H1 (cell line): Measurements from ENCODE around the gene ATP5PF. TPM values are rescaled to one million over a fixed set of nuclear protein-coding genes. Genes with fewer than 3 reads are reported as not detected.

Source experiments
- CTCF ChIA-PET: fragments of 300-600 bp; sonication (Branson Sonifier 250); formaldehyde crosslinking; loops from one replicate; lab custom pipeline; 2021; ENCODE audit not compliant: partially characterized antibody; lab: Charles Lee
- POLR2A ChIA-PET: fragments of 300-600 bp; sonication (Branson Sonifier 250); formaldehyde crosslinking; loops from one replicate; lab custom pipeline; 2021; ENCODE audit warnings: inconsistent platforms; ENCODE audit not compliant: partially characterized antibody; lab: Charles Lee
- DNase-seq, 2 experiments: peaks; one replicate each; pipeline versions ENCODE4 v3.0.0 to v3.0.0-alpha.2; 2010 to 2022; ENCODE audit warnings: low spot score in 2 of 2, low read depth in 1 of 2, mixed read lengths in 1 of 2
- FAIRE-seq: peaks from 2 replicates; lab custom pipeline; 2011; peaks lifted over from hg19 to GRCh38; lab: Jason Lieb, UNC
- H2AFZ ChIP-seq: 2 replicates; pipeline ENCODE4 v1.8.1; 2012; ENCODE audit warnings: low read length, inconsistent platforms
- H2AK5ac ChIP-seq: 2 replicates; pipeline ENCODE4 v1.6.1; 2013; ENCODE audit warnings: low read depth, low read length
- H2BK120ac ChIP-seq: replicated peaks from 2 replicates; pipeline ENCODE3; 2013; ENCODE audit warnings: low read depth, low read length, inconsistent platforms
- H2BK12ac ChIP-seq: 2 replicates; pipeline ENCODE4 v1.6.1; 2013; ENCODE audit warnings: low read depth, low read length
- H2BK15ac ChIP-seq: 2 replicates; pipeline ENCODE4 v1.6.1; 2013; ENCODE audit warnings: low read length
- H2BK20ac ChIP-seq: 2 replicates; pipeline ENCODE4 v1.6.1; 2013; ENCODE audit warnings: low read length
- H2BK5ac ChIP-seq: 2 replicates; pipeline ENCODE4 v1.6.1; 2013; ENCODE audit warnings: low read depth, low read length
- H3K14ac ChIP-seq: 2 replicates; pipeline ENCODE4 v1.6.1; 2013; ENCODE audit warnings: inconsistent platforms; ENCODE audit not compliant: insufficient read length
- H3K18ac ChIP-seq: 2 replicates; pipeline ENCODE4 v1.6.1; 2013; ENCODE audit warnings: low read length; ENCODE audit errors: extremely low read depth
- H3K23ac ChIP-seq: 2 replicates; pipeline ENCODE4 v1.6.1; 2013; ENCODE audit warnings: inconsistent platforms; ENCODE audit not compliant: insufficient read length
- H3K23me2 ChIP-seq: 2 replicates; pipeline ENCODE4 v1.6.1; 2013; ENCODE audit warnings: low read depth, low read length
- H3K27ac ChIP-seq: 2 replicates; pipeline ENCODE4 v1.6.1; 2011; ENCODE audit warnings: low read depth, low read length, inconsistent platforms
- H3K27me3 ChIP-seq, 4 experiments: replicated peaks in 1 of 4; 1 replicate in 1 of 4; 2 replicates in 3 of 4; pipeline versions ENCODE4 v1.6.1 to v1.8.1; 2011 to 2013; ENCODE audit warnings: low read length in 3 of 4, mild to moderate bottlenecking in 3 of 4, inconsistent platforms in 2 of 4, mixed read lengths in 2 of 4, moderate library complexity in 1 of 4; ENCODE audit not compliant: control insufficient read depth in 3 of 4, insufficient read depth in 3 of 4; ENCODE audit errors: extremely low read depth in 1 of 4
- H3K36me3 ChIP-seq, 4 experiments: 2 replicates each; pipeline versions ENCODE4 v1.6.1 to v1.8.1; 2011 to 2013; ENCODE audit warnings: mild to moderate bottlenecking in 4 of 4, low read length in 3 of 4, moderate library complexity in 2 of 4, control low read depth in 1 of 4, inconsistent platforms in 1 of 4; ENCODE audit not compliant: insufficient read depth in 4 of 4, control insufficient read depth in 2 of 4
- H3K4ac ChIP-seq: replicated peaks from 2 replicates; pipeline ENCODE3; 2013; ENCODE audit warnings: low read length, low read depth, mixed read lengths, inconsistent platforms; ENCODE audit not compliant: insufficient read length
- H3K4me1 ChIP-seq, 4 experiments: replicated peaks in 1 of 4; 1 replicate in 1 of 4; 2 replicates in 3 of 4; pipeline versions ENCODE4 v1.6.1 to v1.8.1; 2011 to 2013; ENCODE audit warnings: low read length in 3 of 4, inconsistent platforms in 2 of 4, mixed read lengths in 1 of 4; ENCODE audit not compliant: insufficient read depth in 4 of 4, control insufficient read depth in 3 of 4
- H3K4me2 ChIP-seq, 2 experiments: 2 replicates each; pipeline versions ENCODE4 v1.6.1 to v1.8.1; 2011 to 2013; ENCODE audit warnings: low read depth in 2 of 2, low read length in 2 of 2, control low read depth in 1 of 2, inconsistent platforms in 1 of 2, mild to moderate bottlenecking in 1 of 2; ENCODE audit not compliant: insufficient read depth in 1 of 2
- H3K4me3 ChIP-seq, 4 experiments: fragments of 200-600, 300-600 bp in 1 of 4; sonication (generic), shearing (Covaris generic), sonication (Bioruptor Twin) in 1 of 4; 2 replicates each; pipeline versions ENCODE4 v1.5.1 to v1.8.1; 2011 to 2016; ENCODE audit warnings: low read length in 4 of 4, low read depth in 3 of 4, control low read depth in 2 of 4, inconsistent platforms in 2 of 4, mild to moderate bottlenecking in 2 of 4, mixed read lengths in 1 of 4, moderate library complexity in 1 of 4; ENCODE audit not compliant: insufficient read depth in 2 of 4; ENCODE audit errors: extremely low read depth in 1 of 4
- H3K56ac ChIP-seq: replicated peaks from 2 replicates; pipeline ENCODE3; 2013; ENCODE audit warnings: low read depth, mild to moderate bottlenecking, mixed read lengths, low read length, inconsistent platforms; ENCODE audit not compliant: insufficient read length
- H3K79me1 ChIP-seq: 2 replicates; pipeline ENCODE4 v1.6.1; 2013; ENCODE audit warnings: low read depth, low read length, control low read depth
- H3K79me2 ChIP-seq, 2 experiments: 2 replicates each; pipeline versions ENCODE4 v1.6.1 to v1.8.1; 2012 to 2013; ENCODE audit warnings: low read length in 2 of 2, mild to moderate bottlenecking in 2 of 2, inconsistent platforms in 1 of 2; ENCODE audit not compliant: insufficient read depth in 2 of 2, control insufficient read depth in 1 of 2
- H3K9ac ChIP-seq, 4 experiments: replicated peaks in 1 of 4; 1 replicate in 1 of 4; 2 replicates in 3 of 4; pipeline versions ENCODE4 v1.6.1 to v1.8.1; 2011 to 2013; ENCODE audit warnings: low read depth in 3 of 4, low read length in 3 of 4, control low read depth in 2 of 4, mild to moderate bottlenecking in 2 of 4, moderate library complexity in 2 of 4, inconsistent platforms in 1 of 4; ENCODE audit errors: extremely low read depth in 1 of 4
- H3K9me3 ChIP-seq, 2 experiments: 2 replicates each; pipeline versions ENCODE4 v1.6.1 to v1.8.1; 2012 to 2013; ENCODE audit warnings: mild to moderate bottlenecking in 2 of 2, moderate library complexity in 2 of 2, control low read depth in 1 of 2, inconsistent platforms in 1 of 2, low read depth in 1 of 2, low read length in 1 of 2, mixed read lengths in 1 of 2; ENCODE audit not compliant: insufficient read depth in 2 of 2
- H4K20me1 ChIP-seq, 2 experiments: replicated peaks in 1 of 2; 2 replicates each; pipeline versions ENCODE3 to v1.8.1; 2011 to 2013; ENCODE audit warnings: inconsistent platforms in 2 of 2, low read length in 2 of 2, mild to moderate bottlenecking in 1 of 2; ENCODE audit not compliant: insufficient read depth in 2 of 2, control insufficient read depth in 1 of 2
- H4K5ac ChIP-seq: 2 replicates; pipeline ENCODE4 v1.6.1; 2013; ENCODE audit warnings: low read length, low read depth, mixed read lengths, inconsistent platforms; ENCODE audit not compliant: insufficient read length
- H4K8ac ChIP-seq: 2 replicates; pipeline ENCODE4 v1.8.0; 2013; ENCODE audit warnings: mild to moderate bottlenecking, moderate library complexity, low read length, inconsistent platforms; ENCODE audit not compliant: insufficient read depth; ENCODE audit errors: extremely low read depth
- H4K91ac ChIP-seq: replicated peaks from 2 replicates; pipeline ENCODE3; 2013; ENCODE audit warnings: low read length, mixed read lengths, inconsistent platforms; ENCODE audit not compliant: insufficient read length
- ATF2 ChIP-seq: IDR thresholded peaks from 2 replicates; pipeline ENCODE4 v1.6.1; 2012; ENCODE audit warnings: low read length, inconsistent platforms
- BACH1 ChIP-seq: IDR thresholded peaks from 2 replicates; pipeline ENCODE4 v1.6.1; 2012; ENCODE audit warnings: low read length, improper control_type of control experiment
- BCL11A ChIP-seq, 2 experiments: IDR thresholded peaks; one replicate each; pipeline ENCODE4 v1.6.1; 2011; ENCODE audit warnings: low read depth in 2 of 2, low read length in 2 of 2, mild to moderate bottlenecking in 2 of 2
- CHD1 ChIP-seq: IDR thresholded peaks from 2 replicates; pipeline ENCODE4 v1.6.1; 2012; ENCODE audit warnings: low read depth, low read length, improper control_type of control experiment
- CTCF ChIP-seq, 3 experiments: IDR thresholded peaks; 1 replicate in 2 of 3; 2 replicates in 1 of 3; pipeline versions ENCODE4 v1.5.1 to v1.6.1; 2011; ENCODE audit warnings: low read length in 3 of 3, mild to moderate bottlenecking in 3 of 3, inconsistent platforms in 2 of 3, low read depth in 1 of 3, moderate library complexity in 1 of 3; ENCODE audit not compliant: insufficient read depth in 1 of 3; ENCODE audit errors: control extremely low read depth in 1 of 3
- JUND ChIP-seq: IDR thresholded peaks from 2 replicates; pipeline ENCODE4 v1.6.1; 2011; ENCODE audit warnings: mild to moderate bottlenecking, improper control_type of control experiment, low read length
- MAX ChIP-seq: IDR thresholded peaks from 2 replicates; pipeline ENCODE4 v1.6.1; 2012; ENCODE audit warnings: inconsistent platforms
- RNF2 ChIP-seq: fragments of 200-900, 300-1000 bp; sonication (generic); IDR thresholded peaks from 2 replicates; pipeline ENCODE4 v1.7.1; 2016; ENCODE audit warnings: borderline replicate concordance, low read depth, mild to moderate bottlenecking, antibody characterized with exemption, low read length; ENCODE audit not compliant: poor library complexity, severe bottlenecking; ENCODE audit errors: missing control alignments
- SIX5 ChIP-seq: IDR thresholded peaks from 2 replicates; pipeline ENCODE4 v1.6.1; 2011; ENCODE audit warnings: mild to moderate bottlenecking, low read depth, low read length
- TAF7 ChIP-seq: optimal IDR thresholded peaks from 2 replicates; pipeline ENCODE3; 2011; ENCODE audit warnings: low read depth, mild to moderate bottlenecking, inconsistent platforms, low read length, moderate library complexity, borderline replicate concordance
- polyA plus RNA-seq, 7 experiments: library from polyadenylated mRNA; depleted of rRNA in 3 of 7; stranded (reverse) in 5 of 7; unstranded in 2 of 7; fragments of >200 nt in 5 of 7; fragments of 200-250 nt in 2 of 7; gene quantifications; 1 replicate in 5 of 7; 2 replicates in 1 of 7; 4 replicates in 1 of 7; pipeline versions ENCODE4 v1.2.1 to v1.2.3, GENCODE V29; 2011 to 2013; ENCODE audit warnings: missing spikeins in 2 of 7, mixed read lengths in 2 of 7
- total RNA-seq: library from RNA; stranded (reverse); fragmentation: NEBNext Ultra II Directional; extraction: Animal tissue kit (Norgen Biotek cat#: 25700); gene quantifications from 2 replicates; pipeline ENCODE4 v1.2.1, GENCODE V29; 2021

ATP5PF gene
- total and polyA plus RNA-seq, 2 of the 8 experiments (the other 6 are each of a cell fraction or from before 2014, with no cell fraction given), result 135 to 240 TPM

GRCh38 chr21:25757531-25757930, 22.8 kb upstream of the ATP5PF start:
- Histone ChIP-seq H3K9me3 (no peaks in the 10 kb centered on the region), H3K79me1 (peaks cover 2% of the 10 kb centered on the region; the same call in 1 of the 2 replicates), H3K14ac (no peak overlapping the region), H3K56ac (no peak overlapping the region), H3K79me2 (no peaks in the 10 kb centered on the region), H2BK120ac (no peak overlapping the region), H2AK5ac (no peak overlapping the region), H3K27me3 (peaks cover 0 to 1% (median 0%) of the 10 kb centered on the region in 4 experiments; a peak in 1 of 7 replicates), H2AFZ (no peak overlapping the region), H3K27ac (no peak overlapping the region), H3K18ac (no peak overlapping the region), H4K91ac (no peak overlapping the region), H4K20me1 (no peaks in the 10 kb centered on the region), H2BK12ac (no peak overlapping the region), H3K23me2 (no peaks in the 10 kb centered on the region), H2BK5ac (no peak overlapping the region), H3K9ac (no peak overlapping the region), H2BK15ac (no peak overlapping the region), H4K5ac (no peak overlapping the region), H3K4me2 (no peak overlapping the region), H3K23ac (no peak overlapping the region), H3K4me1 (no peaks in the 10 kb centered on the region), H3K4ac (no peak overlapping the region), H4K8ac (no peak overlapping the region), H3K4me3 (no peak overlapping the region), H2BK20ac (no peak overlapping the region), H3K36me3 (peaks cover 2 to 35% (median 16%) of the 10 kb centered on the region in 4 experiments; a peak in 6 of 8 replicates)
- FAIRE-seq, result no peak
- POLR2A ChIA-PET, result interaction anchor here (1.1 kb wide), 1 partner anchor 201 kb away, joined by 3 read pairs; no protein-coding TSS in a partner anchor
- DNase-seq, result no peak
- CTCF ChIA-PET, result interaction anchor here (0.6 to 1.5 kb wide), 5 partner anchors 10 to 506 kb away, joined by 3 to 4 read pairs (median 3); no protein-coding TSS in a partner anchor
- TF ChIP-seq CHD1, result no peak
- no peak for TF ChIP-seq TAF7
- no peak for TF ChIP-seq SIX5
- no peak for TF ChIP-seq BCL11A (IDR thresholded peaks at IDR 0.05; ENCODE audit: low read depth in 2 of 2, low read length in 2 of 2)
- no peak for TF ChIP-seq CTCF (IDR thresholded peaks at IDR 0.05; ENCODE audit: control extremely low read depth in 1 of 3, insufficient read depth in 1 of 3, low read depth in 1 of 3, low read length in 3 of 3)
- TF ChIP-seq RNF2, result no peak
- no peak for TF ChIP-seq BACH1
- TF ChIP-seq JUND, result no peak
- TF ChIP-seq ATF2, result no peak
- no peak for TF ChIP-seq MAX
